GM12878 (cell line): Measurements from ENCODE around the gene SNHG17. TPM values are rescaled to one million over a fixed set of nuclear protein-coding genes. Genes with fewer than 3 reads are reported as not detected.
A peak's percentile ranks its signal among the peaks of the same experiment; 100 is the strongest.

ENCODE experiments used
- ATAC-seq: fragments of 200-7000 bp; cut with Tn5 transposase; 3 replicates; pipeline ENCODE4 v1.9.1; 2020; ENCODE audit warnings: mild to moderate bottlenecking, moderate library complexity
- BruUV-seq: library from RNA; stranded (reverse); fragments of 400-500 nt; replicated peaks from 2 replicates; lab custom pipeline; 2021; lab: Mats Ljungman, UMichigan
- CTCF ChIA-PET: fragments of 300-600 bp; sonication (Branson Sonifier 250); formaldehyde crosslinking; extraction: SDS; loops from one replicate; lab custom pipeline; 2021; ENCODE audit warnings: inconsistent platforms; lab: Yijun Ruan, JAX
- POLR2A ChIA-PET: fragments of 350-600 bp; formaldehyde crosslinking; extraction: SDS; loops from one replicate; lab custom pipeline; 2021; ENCODE audit warnings: inconsistent platforms; lab: Charles Lee
- RAD21 ChIA-PET: fragments of 300-600 bp; sonication (Branson Sonifier 250); formaldehyde crosslinking; loops from one replicate; lab custom pipeline; 2023; ENCODE audit warnings: antibody characterized with exemption; ENCODE audit not compliant: unreplicated experiment; lab: Charles Lee
- SMC1A ChIA-PET: fragments of 300-600 bp; sonication (Branson Sonifier 250); formaldehyde crosslinking; loops from one replicate; lab custom pipeline; 2023; ENCODE audit not compliant: unreplicated experiment, uncharacterized antibody; lab: Charles Lee
- DNase-seq: peaks from one replicate; pipeline ENCODE4 v3.0.0-alpha.2; 2011; ENCODE audit warnings: low read depth, low spot score
- FAIRE-seq: peaks from 3 replicates; lab custom pipeline; 2011; peaks lifted over from hg19 to GRCh38; lab: Jason Lieb, UNC
- H2AFZ ChIP-seq: 2 replicates; pipeline ENCODE4 v1.6.0; 2011; ENCODE audit warnings: low read depth, low read length, control low read depth; ENCODE audit not compliant: control insufficient read depth
- H3K27ac ChIP-seq: 2 replicates; pipeline ENCODE4 v1.5.1; 2011; ENCODE audit warnings: control low read depth; ENCODE audit not compliant: control insufficient read depth, insufficient read depth
- H3K27me3 ChIP-seq, 2 experiments: replicated peaks in 1 of 2; 2 replicates each; pipeline versions ENCODE4 v1.6.0 to v1.6.1; 2011; ENCODE audit warnings: low read length in 1 of 2; ENCODE audit not compliant: control insufficient read depth in 2 of 2, insufficient read depth in 2 of 2
- H3K36me3 ChIP-seq, 2 experiments: 2 replicates each; pipeline ENCODE4 v1.5.1; 2011; ENCODE audit warnings: low read length in 1 of 2; ENCODE audit not compliant: control insufficient read depth in 2 of 2, insufficient read depth in 2 of 2
- H3K4me1 ChIP-seq: 2 replicates; pipeline ENCODE4 v1.6.1; 2011; ENCODE audit warnings: mild to moderate bottlenecking, low read length, moderate library complexity, mixed read lengths; ENCODE audit not compliant: control insufficient read depth, insufficient read depth
- H3K4me2 ChIP-seq: 2 replicates; pipeline ENCODE4 v1.6.0; 2011; ENCODE audit warnings: control low read depth; ENCODE audit not compliant: control insufficient read depth, insufficient read depth
- H3K4me3 ChIP-seq: fragments of 200-600 bp; sonication (generic); 2 replicates; pipeline ENCODE4 v1.5.1; 2016
- H3K79me2 ChIP-seq: 2 replicates; pipeline ENCODE4 v1.6.0; 2011; ENCODE audit warnings: low read length; ENCODE audit not compliant: control insufficient read depth, insufficient read depth
- H3K9ac ChIP-seq: 2 replicates; pipeline ENCODE4 v1.8.0; 2011; ENCODE audit warnings: low read length, control low read depth, mixed read lengths; ENCODE audit not compliant: control insufficient read depth, insufficient read depth
- H3K9me3 ChIP-seq: replicated peaks from 3 replicates; pipeline ENCODE4 v1.5.1; 2011; ENCODE audit warnings: mild to moderate bottlenecking, low read length; ENCODE audit not compliant: control insufficient read depth, insufficient read depth
- H4K20me1 ChIP-seq: 2 replicates; pipeline ENCODE4 v1.6.0; 2011; ENCODE audit not compliant: control insufficient read depth, insufficient read depth
- CHD1 ChIP-seq: IDR thresholded peaks from 2 replicates; pipeline ENCODE4 v1.6.1; 2012; ENCODE audit warnings: low read depth, low read length, improper control_type of control experiment
- CTCF ChIP-seq, 3 experiments: IDR thresholded peaks in 2 of 3; conservative IDR thresholded peaks in 1 of 3; 2 replicates each; pipeline ENCODE4 v1.5.1; 2011; ENCODE audit warnings: low read depth in 3 of 3, low read length in 3 of 3, mild to moderate bottlenecking in 3 of 3, control low read depth in 2 of 3, moderate library complexity in 2 of 3, inconsistent platforms in 1 of 3, mixed read lengths in 1 of 3; ENCODE audit not compliant: control insufficient read depth in 2 of 3, insufficient read depth in 1 of 3; ENCODE audit errors: extremely low read depth in 1 of 3
- EGR1 ChIP-seq, 2 experiments: IDR thresholded peaks; 1 replicate in 1 of 2; 2 replicates in 1 of 2; pipeline ENCODE4 v1.6.1; 2011 to 2012; ENCODE audit warnings: low read depth in 2 of 2, low read length in 2 of 2, borderline replicate concordance in 1 of 2, mild to moderate bottlenecking in 1 of 2, moderate library complexity in 1 of 2
- IKZF1 ChIP-seq: fragments of 450-650 bp; conservative IDR thresholded peaks from 2 replicates; pipeline ENCODE4 v1.6.1; 2017; ENCODE audit warnings: antibody characterized with exemption, mild to moderate bottlenecking
- IKZF2 ChIP-seq, 2 experiments: fragments of 450-650 bp; IDR thresholded peaks; 2 replicates each; pipeline ENCODE4 v1.6.1; 2017; ENCODE audit warnings: mild to moderate bottlenecking in 2 of 2, moderate library complexity in 2 of 2
- MYB ChIP-seq: fragments of 150-350 bp; IDR thresholded peaks from 2 replicates; pipeline ENCODE4 v1.6.1; 2014; ENCODE audit warnings: mild to moderate bottlenecking, low read depth, low read length, borderline replicate concordance
- NRF1 ChIP-seq: conservative IDR thresholded peaks from 2 replicates; pipeline ENCODE4 v1.6.1; 2011; ENCODE audit warnings: mild to moderate bottlenecking, low read depth, low read length, improper control_type of control experiment
- SREBF1 ChIP-seq: IDR thresholded peaks from 2 replicates; pipeline ENCODE4 v1.6.1; 2012; ENCODE audit warnings: mild to moderate bottlenecking, low read length
- STAT1 ChIP-seq: fragments of 450-650 bp; conservative IDR thresholded peaks from 2 replicates; pipeline ENCODE4 v1.6.1; 2014; ENCODE audit warnings: antibody characterized with exemption, mild to moderate bottlenecking
- ZBTB11 ChIP-seq: fragments of 450-650 bp; formaldehyde crosslinking; IDR thresholded peaks from 2 replicates; pipeline ENCODE4 v1.5.0; 2022; ENCODE audit warnings: mild to moderate bottlenecking, missing genetic modification characterization
- ZNF24 ChIP-seq: fragments of 450-650 bp; IDR thresholded peaks from 2 replicates; pipeline ENCODE4 v1.6.1; 2017; ENCODE audit warnings: antibody characterized with exemption, mild to moderate bottlenecking
- ZNF384 ChIP-seq: IDR thresholded peaks from 2 replicates; pipeline ENCODE4 v1.6.1; 2012; ENCODE audit warnings: low read depth, mild to moderate bottlenecking, low read length, improper control_type of control experiment, borderline replicate concordance
- WGBS: methylation state at CpG from one replicate; pipeline ENCODE4 v1.1.6; 2016; ENCODE audit warnings: low lambda C conversion rate; ENCODE audit not compliant: insufficient replicate concordance, insufficient coverage; ENCODE audit errors: missing lambda C conversion rate; 5-methylcytosine and 5-hydroxymethylcytosine counted together
- in situ Hi-C: fragments of 300-500 bp; cut with MboI; formaldehyde crosslinking; loops from 9 replicates; pipeline ENCODE4 v1.14.3; 2018; ENCODE audit warnings: mixed read lengths
- intact Hi-C: fragments of 100-400 bp; cut with micrococcal nuclease; formaldehyde crosslinking; loops from one replicate; pipeline ENCODE4 v1.14.2; 2022; ENCODE audit not compliant: unreplicated experiment
- polyA plus RNA-seq, 11 experiments: library from polyadenylated mRNA; depleted of rRNA in 4 of 11; unstranded in 6 of 11; stranded (reverse) in 5 of 11; fragments of >200 nt; fragmentation: Nextera tagmentation in 4 of 11; fragmentation: Illumina TruSeq in 1 of 11; extraction: Ambion mirVana in 4 of 11; extraction: Trizol in 1 of 11; gene quantifications; 1 replicate in 1 of 11; 2 replicates in 10 of 11; pipeline versions ENCODE4 v1.2.1 to v1.2.3, GENCODE V29; 2011 to 2016; ENCODE audit warnings: inconsistent platforms in 2 of 11, missing spikeins in 2 of 11, low read depth in 1 of 11
- total RNA-seq, 4 experiments: library from RNA; depleted of rRNA in 3 of 4; stranded (reverse); fragments of >200 nt in 3 of 4; fragmentation: Illumina TruSeq in 1 of 4; extraction: Trizol in 1 of 4; gene quantifications; 2 replicates each; pipeline versions ENCODE4 v1.2.1 to v1.2.3, GENCODE V29; 2013 to 2021

SNHG17 gene
- total and polyA plus RNA-seq, 10 of the 15 experiments (the other 5 are each of a cell fraction or from before 2014, with no cell fraction given), result 20.8 to 63.0 (median 33.9) TPM

GRCh38 chr20:38473367-38473795, 38.3 kb upstream of the SNHG17 start (continued):
- TF ChIP-seq CTCF (IDR thresholded peaks at IDR 0.05 in 2 of 3, conservative IDR thresholded peaks at IDR 0.05 in 1 of 3; ENCODE audit: control insufficient read depth in 2 of 3, extremely low read depth in 1 of 3, insufficient read depth in 1 of 3, low read depth in 3 of 3, low read length in 3 of 3) (peak in 1 of 3 experiments; percentile 1; a peak in 2 of 6 replicates), STAT1 (no peak), NRF1 (no peak), CHD1 (no peak), ZNF384 (no peak), EGR1 (IDR thresholded peaks at IDR 0.05; ENCODE audit: borderline replicate concordance in 1 of 2, low read depth in 2 of 2, low read length in 2 of 2) (no peak)

- under 1% methylated on average over 68 of the region's 81 CpGs for WGBS
- no peaks in the 10 kb centered on the region for H3K9me3 ChIP-seq
- FAIRE-seq (peak; percentile 97), DNase-seq (peak; percentile 98), ATAC-seq (peak; percentile 94)
- no peaks in the 10 kb centered on the region for H3K27me3 ChIP-seq
- no peaks in the 10 kb centered on the region for H4K20me1 ChIP-seq
- H2AFZ ChIP-seq, result peak within 1 kb of the TSS; percentile 99
- no TSS peak for BruUV-seq
- in situ Hi-C loops (no loop called here), intact Hi-C loops (loop anchor here (2.0 kb wide), 1 partner anchor 26 kb away; no protein-coding TSS in a partner anchor)
- ChIA-PET SMC1A (interaction anchor here (1.0 to 2.1 kb wide), 9 partner anchors 10 to 332 kb away, joined by 3 to 11 read pairs (median 5); partner anchors contain the start of gene SNHG17), RAD21 (interaction anchor here (0.7 to 1.7 kb wide), 5 partner anchors 20 to 37 kb away, joined by 3 to 11 read pairs (median 6); partner anchors contain the start of gene SNHG17), POLR2A (interaction anchor here (0.7 to 2.2 kb wide), 5 partner anchors 25 to 778 kb away, joined by 3 to 9 read pairs (median 5); partner anchors contain the start of genes CTNNBL1 and SNHG17), CTCF (interaction anchor here (0.6 to 4.3 kb wide), 16 partner anchors 10 to 279 kb away, joined by 3 to 32 read pairs (median 4); partner anchors contain the start of gene SNHG17)
- H3K79me2 ChIP-seq, result peaks cover 41% of the 10 kb centered on the region
- peaks cover 4% of the 10 kb centered on the region; the same call in 1 of the 2 replicates for H3K4me1 ChIP-seq
- peak within 1 kb of the TSS; percentile 97 for H3K4me2 ChIP-seq
- no peaks in the 10 kb centered on the region for H3K36me3 ChIP-seq
- H3K9ac ChIP-seq, result peak within 1 kb of the TSS; percentile 78
- H3K4me3 ChIP-seq, result peak within 1 kb of the TSS; percentile 94
- H3K27ac ChIP-seq, result peak within 1 kb of the TSS; percentile 73
- no peak for TF ChIP-seq ZNF24
- peak; percentile 75 to 82 for TF ChIP-seq IKZF2 (IDR thresholded peaks at IDR 0.05)
- peak in 1 of 2 experiments; percentile 39; a peak in 1 of 3 replicates for TF ChIP-seq EGR1 (IDR thresholded peaks at IDR 0.05; ENCODE audit: borderline replicate concordance in 1 of 2, low read depth in 2 of 2, low read length in 2 of 2)
- no peak for TF ChIP-seq SREBF1
- TF ChIP-seq ZNF384, result no peak
- TF ChIP-seq IKZF1, result peak; percentile 97
- TF ChIP-seq ZBTB11 (CRISPR knock-in tag), result peak; percentile 27; the same call in 1 of the 2 replicates
- no peak for TF ChIP-seq STAT1
- TF ChIP-seq MYB, result no peak
Observed at GRCh38 chr20:38472513-38473366, 37.6 kb upstream of the SNHG17 start, which contains the start of gene RALGAPB. RALGAPB (plus strand) TSS chr20:38472843; CDS start chr20:38488433, 15,590 bp downstream.
